Neural progenitor cell (in vitro differentiated cells): Measurements from ENCODE around the gene NUDT8.

Experiments
- CTCF ChIP-seq: fragments of 200-600 bp; sonication (generic); IDR thresholded peaks from 2 replicates; pipeline ENCODE4 v1.5.1; 2017; ENCODE audit warnings: antibody characterized with exemption, mild to moderate bottlenecking
- EZH2 ChIP-seq: fragments of 200-600 bp; sonication (generic); IDR thresholded peaks from 2 replicates; pipeline ENCODE4 v1.6.1; 2017; ENCODE audit warnings: antibody characterized with exemption, mild to moderate bottlenecking, moderate library complexity
- EZH2phosphoT487 ChIP-seq: fragments of 200-600 bp; sonication (generic); IDR thresholded peaks from 2 replicates; pipeline ENCODE4 v1.6.1; 2017; ENCODE audit warnings: antibody characterized with exemption

- TF ChIP-seq EZH2, result no peak
- TF ChIP-seq CTCF, result no peak
- TF ChIP-seq EZH2phosphoT487, result no peak
These were observed 20.1 kb upstream of the NUDT8 start for GRCh38 chr11:67649634-67650510.
